Lung (tissue), 12 donors: ENCODE measurements around the gene RGCC. TPM values are rescaled to one million over a fixed set of nuclear protein-coding genes. Genes with fewer than 3 reads are reported as not detected.
A peak's percentile ranks its signal among the peaks of the same experiment; 100 is the strongest.

Experiments
- ATAC-seq: fragments of 200-7000 bp; cut with Tn5 transposase; one replicate; pipeline ENCODE4 v1.9.1; 2020; ENCODE audit warnings: moderate number of reproducible peaks; ENCODE audit not compliant: insufficient read depth, low FRiP score
- DNase-seq, 3 donors: peaks; one replicate each; pipeline ENCODE4 v3.0.0-alpha.2; 2013 to 2017
- H3K27ac ChIP-seq, 2 donors: one replicate each; pipeline ENCODE4 v1.5.1; 2013; ENCODE audit warnings: mild to moderate bottlenecking in 2 of 2, moderate library complexity in 2 of 2, control low read depth in 1 of 2, inconsistent platforms in 1 of 2, low read depth in 1 of 2, low read length in 1 of 2
- H3K27me3 ChIP-seq, 3 donors: one replicate each; pipeline ENCODE4 v1.5.1; 2013; ENCODE audit warnings: low read length in 2 of 3; ENCODE audit not compliant: control insufficient read depth in 3 of 3, insufficient read depth in 3 of 3
- H3K36me3 ChIP-seq, 4 donors: one replicate each; pipeline ENCODE4 v1.5.1; 2013; ENCODE audit warnings: low read length in 4 of 4, mild to moderate bottlenecking in 1 of 4, moderate library complexity in 1 of 4; ENCODE audit not compliant: control insufficient read depth in 4 of 4, insufficient read depth in 4 of 4
- H3K4me1 ChIP-seq, 5 donors: one replicate each; pipeline ENCODE4 v1.5.1; 2013; ENCODE audit warnings: low read length in 5 of 5, mild to moderate bottlenecking in 2 of 5, moderate library complexity in 1 of 5; ENCODE audit not compliant: control insufficient read depth in 5 of 5, insufficient read depth in 5 of 5
- H3K4me3 ChIP-seq: one replicate; pipeline ENCODE4 v1.5.1; 2013; ENCODE audit warnings: mild to moderate bottlenecking, control low read depth, moderate library complexity
- H3K9ac ChIP-seq, 2 donors: one replicate each; pipeline ENCODE4 v1.5.1; 2013; ENCODE audit warnings: low read length in 2 of 2, control low read depth in 1 of 2; ENCODE audit not compliant: insufficient read depth in 1 of 2
- H3K9me3 ChIP-seq, 4 donors: one replicate each; pipeline ENCODE4 v1.5.1; 2013; ENCODE audit warnings: low read length in 3 of 4, mild to moderate bottlenecking in 1 of 4, moderate library complexity in 1 of 4; ENCODE audit not compliant: control insufficient read depth in 4 of 4, insufficient read depth in 3 of 4
- WGBS, 2 donors: extraction: QIAGEN DNeasy Blood & Tissue Kit; methylation state at CpG; one replicate each; pipeline ENCODE4 v1.1.7; 2013; 5-methylcytosine and 5-hydroxymethylcytosine counted together
- polyA plus RNA-seq, 2 donors: library from polyadenylated mRNA; stranded (reverse); fragments of 200-250 nt; gene quantifications; one replicate each; pipeline ENCODE4 v1.2.1, GENCODE V29; 2013
- total RNA-seq, 2 donors: library from RNA; depleted of rRNA in 1 of 2; stranded (reverse); fragments of >200 nt in 1 of 2; gene quantifications; one replicate each; pipeline ENCODE4 v1.2.1, GENCODE V29; 2014 to 2021
- TF ChIP-seq, protein P1 (sequence below): IDR thresholded peaks from 2 replicates; pipeline ENCODE4 v1.5.1; 2012; ENCODE audit warnings: mild to moderate bottlenecking; ENCODE audit errors: control extremely low read depth, extremely low read depth
- donor health status: control.
- donor health status: control.
- donor health status: Bipolar disorder and iron deficiency.
- donor health status: healthy.
- donor health status: DM: yes; HTN: yes; CAD: no.

Gene RGCC
- total and polyA plus RNA-seq, 4 donors, result 167 to 359 (median 292) TPM

DNA sequence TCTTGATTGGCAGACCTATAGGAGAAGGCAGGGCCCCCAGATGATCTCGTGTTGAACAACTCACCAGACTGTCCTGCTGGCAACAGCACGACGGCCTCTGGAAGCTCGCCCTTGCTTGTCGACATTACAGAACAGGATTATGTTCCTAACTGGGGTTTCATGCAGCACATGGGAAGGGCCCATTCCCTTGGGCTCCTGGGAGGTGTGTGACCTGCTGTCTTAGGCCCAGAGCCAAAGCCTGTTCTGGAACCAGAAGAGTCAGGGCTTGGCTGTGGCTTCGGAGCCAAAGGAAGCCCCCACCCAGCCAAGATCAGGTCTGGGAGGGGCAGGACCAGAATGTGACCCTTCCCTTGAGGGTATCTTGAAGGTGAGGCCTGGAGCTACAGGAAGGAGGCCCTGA is 36.9 kb downstream of the RGCC start:
- H3K9ac ChIP-seq, result no peak overlapping the region
- ATAC-seq, result no peak
- no peak overlapping the region for H3K4me3 ChIP-seq
- WGBS, 2 donors, result 80 to 91% methylated on average over 6 of the region's 6 CpGs
- H3K36me3 ChIP-seq, result no peaks in the 10 kb centered on the region
- TF ChIP-seq, protein P1, sequence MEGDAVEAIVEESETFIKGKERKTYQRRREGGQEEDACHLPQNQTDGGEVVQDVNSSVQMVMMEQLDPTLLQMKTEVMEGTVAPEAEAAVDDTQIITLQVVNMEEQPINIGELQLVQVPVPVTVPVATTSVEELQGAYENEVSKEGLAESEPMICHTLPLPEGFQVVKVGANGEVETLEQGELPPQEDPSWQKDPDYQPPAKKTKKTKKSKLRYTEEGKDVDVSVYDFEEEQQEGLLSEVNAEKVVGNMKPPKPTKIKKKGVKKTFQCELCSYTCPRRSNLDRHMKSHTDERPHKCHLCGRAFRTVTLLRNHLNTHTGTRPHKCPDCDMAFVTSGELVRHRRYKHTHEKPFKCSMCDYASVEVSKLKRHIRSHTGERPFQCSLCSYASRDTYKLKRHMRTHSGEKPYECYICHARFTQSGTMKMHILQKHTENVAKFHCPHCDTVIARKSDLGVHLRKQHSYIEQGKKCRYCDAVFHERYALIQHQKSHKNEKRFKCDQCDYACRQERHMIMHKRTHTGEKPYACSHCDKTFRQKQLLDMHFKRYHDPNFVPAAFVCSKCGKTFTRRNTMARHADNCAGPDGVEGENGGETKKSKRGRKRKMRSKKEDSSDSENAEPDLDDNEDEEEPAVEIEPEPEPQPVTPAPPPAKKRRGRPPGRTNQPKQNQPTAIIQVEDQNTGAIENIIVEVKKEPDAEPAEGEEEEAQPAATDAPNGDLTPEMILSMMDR, result no peak
- no peak overlapping the region for H3K27ac ChIP-seq
- H3K4me1 ChIP-seq, result peaks cover 0 to 19% (median 6%) of the 10 kb centered on the region in 5 donors
- DNase-seq, result no peak
- no peaks in the 10 kb centered on the region for H3K27me3 ChIP-seq
- H3K9me3 ChIP-seq, result no peaks in the 10 kb centered on the region

DNA sequence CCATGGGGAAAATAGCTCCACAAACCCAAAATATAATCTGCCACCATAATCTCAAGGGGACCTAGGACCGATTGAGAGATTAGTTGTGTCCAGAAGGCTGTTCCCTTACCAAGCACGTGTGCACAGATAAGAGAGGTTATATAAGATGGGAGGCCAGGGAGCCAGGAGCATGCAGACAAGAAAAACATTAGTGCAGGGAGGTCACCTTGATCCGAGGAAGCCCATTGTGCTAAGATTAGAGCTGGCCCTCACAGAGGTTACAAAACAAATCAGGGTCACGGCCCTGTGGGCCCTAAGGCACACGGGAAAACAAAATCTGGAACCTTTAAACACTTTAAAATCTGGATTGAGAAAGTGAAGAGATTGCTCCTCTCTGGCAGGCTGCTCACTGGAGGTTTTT is 37.7 kb downstream of the RGCC start:
- no peaks in the 10 kb centered on the region for H3K9me3 ChIP-seq
- TF ChIP-seq, protein P1, result no peak
- H3K27ac ChIP-seq, result no peak overlapping the region
- 40 to 51% methylated on average over 5 of the region's 5 CpGs for WGBS, 2 donors
- no peaks in the 10 kb centered on the region for H3K36me3 ChIP-seq
- H3K9ac ChIP-seq, result no peak overlapping the region
- H3K4me1 ChIP-seq, result peaks cover 0 to 21% (median 6%) of the 10 kb centered on the region in 5 donors
- ATAC-seq (no peak), DNase-seq (no peak)
- H3K27me3 ChIP-seq, result no peaks in the 10 kb centered on the region
- H3K4me3 ChIP-seq, result no peak overlapping the region

DNA sequence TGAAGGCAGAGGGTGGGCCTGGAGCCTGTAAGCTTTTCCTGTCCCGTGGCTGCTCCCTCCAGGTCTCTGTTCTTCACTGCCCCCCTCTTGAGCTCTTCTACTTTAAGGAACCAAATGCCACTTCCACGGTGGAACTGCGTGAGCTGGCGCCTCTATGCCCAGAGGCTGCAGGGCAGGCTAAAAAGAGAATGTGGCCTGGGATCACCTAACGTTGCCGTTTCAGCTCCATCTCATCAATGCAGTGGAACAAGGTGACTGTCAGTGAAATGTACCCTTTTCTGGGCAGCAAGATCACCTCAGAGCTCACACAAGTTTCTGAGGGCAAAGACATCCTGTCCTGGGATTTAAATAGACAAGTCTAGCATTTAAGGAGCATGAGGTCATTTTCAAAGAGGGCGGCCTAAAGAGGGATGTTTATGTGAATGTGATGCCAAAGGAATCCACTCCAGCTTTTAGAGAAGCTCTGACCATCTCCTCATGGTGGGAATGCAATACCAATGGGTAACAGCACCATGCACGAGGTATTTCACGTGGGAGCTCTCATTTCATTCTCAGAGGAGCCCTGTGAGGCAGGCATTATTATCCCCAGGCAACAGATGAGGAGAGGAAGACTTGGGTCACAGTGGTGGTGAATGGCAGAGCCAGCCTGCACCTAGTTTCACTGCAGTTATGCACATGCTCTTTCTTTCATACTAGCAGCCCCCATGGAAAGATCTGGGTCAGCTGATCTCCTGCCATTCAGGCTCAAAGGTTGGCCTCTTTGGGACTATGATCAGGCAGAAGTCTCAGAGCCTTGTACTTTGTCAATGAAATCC is 39.3 kb downstream of the RGCC start:
- peaks cover 0 to 21% (median 6%) of the 10 kb centered on the region in 5 donors for H3K4me1 ChIP-seq
- no peaks in the 10 kb centered on the region for H3K9me3 ChIP-seq
- H3K4me3 ChIP-seq, result no peak overlapping the region
- ATAC-seq (no peak), DNase-seq (peak in 1 of 3 donors; percentile 35)
- no peaks in the 10 kb centered on the region for H3K36me3 ChIP-seq
- no peaks in the 10 kb centered on the region for H3K27me3 ChIP-seq
- TF ChIP-seq, protein P1, result no peak
- H3K27ac ChIP-seq, result no peak overlapping the region
- H3K9ac ChIP-seq, result no peak overlapping the region
- 53% methylated on average over 9 of the region's 9 CpGs for WGBS, 2 donors
